Measurements from ENCODE around the gene PRKAA1. TPM values are rescaled to one million over a fixed set of nuclear protein-coding genes. Genes with fewer than 3 reads are reported as not detected.

The PRKAA1 gene
- total RNA-seq, 1 experiment from 2014 or later: 58.1 TPM

- intact Hi-C loops (cut with micrococcal nuclease): no loop called here
- Mint-ChIP-seq H3K9me3 (ENCODE audit: unreplicated experiment) (no peaks in the 10 kb centered on the region), H3K4me3 (ENCODE audit: unreplicated experiment) (no peak overlapping the region), H3K27ac (ENCODE audit: low read depth, unreplicated experiment) (peak overlapping the region; percentile 3), H3K36me3 (ENCODE audit: insufficient read depth, unreplicated experiment) (peaks cover 92% of the 10 kb centered on the region), H3K27me3 (ENCODE audit: insufficient read depth, unreplicated experiment) (no peaks in the 10 kb centered on the region), H3K4me1 (ENCODE audit: insufficient read depth, unreplicated experiment) (peaks cover 24% of the 10 kb centered on the region)
- ChIA-PET POLR2A (interaction anchor here (1.0 to 2.9 kb wide), 4 partner anchors 13 to 73 kb away, joined by 4 to 12 read pairs (median 6); partner anchors contain the start of genes CARD6, PRKAA1 and TTC33), CTCF (interaction anchor here (0.6 to 0.7 kb wide), 3 partner anchors 60 to 1250 kb away, joined by 3 read pairs; no protein-coding TSS in a partner anchor)
- no peak for DNase-seq (ENCODE audit: unreplicated experiment)
- no peak for TF ChIP-seq CTCF (IDR thresholded peaks at IDR 0.05; ENCODE audit: unreplicated experiment)
- BruUV-seq (replicated peaks): no TSS peak
Observed at GRCh38 chr5:40828690-40829661, 30.8 kb upstream of the PRKAA1 start.

DNA sequence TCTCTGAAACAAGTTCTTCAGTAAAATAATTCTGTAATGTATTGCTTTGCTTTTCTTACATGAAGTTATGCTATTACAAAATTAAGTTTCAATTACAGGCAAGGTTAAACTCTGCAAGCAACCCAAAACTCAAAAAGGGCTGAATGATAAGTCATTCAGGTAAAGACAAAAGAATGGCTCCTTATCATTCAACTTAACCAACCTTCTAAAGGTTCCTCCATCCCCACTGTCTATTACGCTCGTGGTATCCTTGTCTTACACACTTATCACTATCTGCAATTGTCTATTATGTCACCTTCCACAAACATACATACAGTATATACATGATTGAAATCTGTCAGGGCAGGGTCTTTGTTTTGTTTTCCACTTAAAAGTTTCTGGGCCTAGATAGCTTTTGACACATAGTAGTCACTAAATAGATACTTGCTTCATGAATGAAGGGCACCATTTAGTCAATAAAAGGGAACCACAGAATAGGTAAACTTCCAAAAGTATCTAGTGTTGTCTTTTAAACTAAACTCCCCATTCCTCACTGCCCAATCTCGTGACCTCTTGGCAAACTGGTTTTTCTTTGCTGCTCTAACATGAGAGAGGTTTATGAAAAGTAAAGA is 30.0 kb upstream of the PRKAA1 start:
- POLR2A ChIA-PET: interaction anchor here (1.2 to 2.9 kb wide), 2 partner anchors 31 to 229 kb away, joined by 3 to 12 read pairs; no protein-coding TSS in a partner anchor
- Mint-ChIP-seq H3K27ac (ENCODE audit: low read depth, unreplicated experiment) (peak overlapping the region; percentile 49), H3K4me3 (ENCODE audit: unreplicated experiment) (no peak overlapping the region), H3K9me3 (ENCODE audit: unreplicated experiment) (no peaks in the 10 kb centered on the region), H3K36me3 (ENCODE audit: insufficient read depth, unreplicated experiment) (peaks cover 84% of the 10 kb centered on the region), H3K4me1 (ENCODE audit: insufficient read depth, unreplicated experiment) (peaks cover 24% of the 10 kb centered on the region), H3K27me3 (ENCODE audit: insufficient read depth, unreplicated experiment) (no peaks in the 10 kb centered on the region)
- no peak for DNase-seq (ENCODE audit: unreplicated experiment)
- BruUV-seq (replicated peaks): no TSS peak
- CTCF ChIA-PET: interaction anchor here (1.1 kb wide), 1 partner anchor 11 kb away, joined by 4 read pairs; no protein-coding TSS in a partner anchor
- intact Hi-C loops (cut with micrococcal nuclease): no loop called here
- TF ChIP-seq CTCF (IDR thresholded peaks at IDR 0.05; ENCODE audit: unreplicated experiment): no peak

GRCh38 chr5:40827188-40827977 is 29.2 kb upstream of the PRKAA1 start:
- H3K4me3 Mint-ChIP-seq (ENCODE audit: unreplicated experiment): no peak overlapping the region
- intact Hi-C loops (cut with micrococcal nuclease): no loop called here
- ChIA-PET CTCF (interaction anchor here (1.1 to 1.4 kb wide), 2 partner anchors 11 to 19 kb away, joined by 4 to 6 read pairs; no protein-coding TSS in a partner anchor), POLR2A (interaction anchor here (0.9 to 2.9 kb wide), 6 partner anchors 14 to 228 kb away, joined by 3 to 12 read pairs (median 4); no protein-coding TSS in a partner anchor)
- no peak for TF ChIP-seq CTCF (IDR thresholded peaks at IDR 0.05; ENCODE audit: unreplicated experiment)
- H3K9me3 Mint-ChIP-seq (ENCODE audit: unreplicated experiment): no peaks in the 10 kb centered on the region
- DNase-seq (ENCODE audit: unreplicated experiment): no peak
- H3K27me3 Mint-ChIP-seq (ENCODE audit: insufficient read depth, unreplicated experiment): no peaks in the 10 kb centered on the region
- peak overlapping the region; percentile 49 for H3K27ac Mint-ChIP-seq (ENCODE audit: low read depth, unreplicated experiment)
- BruUV-seq (replicated peaks): TSS peak; percentile 0
- peaks cover 80% of the 10 kb centered on the region for H3K36me3 Mint-ChIP-seq (ENCODE audit: insufficient read depth, unreplicated experiment)
- peaks cover 24% of the 10 kb centered on the region for H3K4me1 Mint-ChIP-seq (ENCODE audit: insufficient read depth, unreplicated experiment)

Data from MCF 10A (cell line).